Posterior cingulate gyrus (tissue), 11 donors: ENCODE results near the gene FUBP3.

Experiments
- DNase-seq, 10 donors: peaks; one replicate each; pipeline versions ENCODE4 v3.0.0 to v3.0.0-alpha.2; 2020 to 2021; ENCODE audit warnings: mixed read lengths in 3 of 10
- intact Hi-C: fragments of 100-400 bp; cut with DNase I; formaldehyde crosslinking; loops from one replicate; pipeline ENCODE4 v1.15.1; 2023

Gene FUBP3

DNA sequence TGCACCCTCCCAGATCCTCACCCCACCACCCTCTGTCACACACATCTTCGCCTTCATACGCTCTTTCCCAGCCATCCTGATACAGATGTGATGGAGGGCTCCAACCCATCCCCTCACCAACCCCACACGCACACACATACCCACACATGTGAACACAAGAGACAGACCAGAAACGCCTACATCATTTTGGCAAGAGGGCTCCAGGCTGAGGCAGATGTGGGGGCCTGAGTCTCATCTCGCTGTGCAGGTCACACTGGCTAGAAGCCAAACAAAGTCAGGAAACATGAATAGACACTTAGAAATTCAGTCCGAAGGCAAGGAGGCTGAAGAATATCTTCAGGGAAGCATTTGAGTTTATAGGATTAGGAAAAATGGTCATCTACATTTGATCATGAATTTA lies 91.3 kb downstream of the FUBP3 start:
- no peak for DNase-seq
- intact Hi-C loops, result no loop called here

DNA sequence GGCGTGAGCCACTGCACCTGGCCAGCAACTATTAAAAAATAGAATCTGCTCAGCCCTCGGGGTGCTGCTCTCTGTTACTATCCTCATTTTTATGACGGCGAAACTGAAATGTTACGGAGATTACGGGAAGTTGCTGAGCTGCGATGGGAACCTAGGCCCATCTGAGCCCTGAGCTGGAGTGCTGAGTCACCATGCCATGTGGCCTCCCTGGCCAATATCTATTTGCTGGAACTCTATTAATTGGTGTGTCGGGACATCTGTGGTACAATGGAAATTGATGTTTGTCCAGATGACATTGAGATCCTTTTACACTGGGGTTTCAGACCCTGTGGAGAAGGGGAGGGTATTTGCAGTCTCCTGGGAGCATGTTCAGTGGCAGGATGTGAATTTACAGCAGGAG lies 93.1 kb downstream of the FUBP3 start:
- intact Hi-C loops, result no loop called here
- no peak for DNase-seq

DNA sequence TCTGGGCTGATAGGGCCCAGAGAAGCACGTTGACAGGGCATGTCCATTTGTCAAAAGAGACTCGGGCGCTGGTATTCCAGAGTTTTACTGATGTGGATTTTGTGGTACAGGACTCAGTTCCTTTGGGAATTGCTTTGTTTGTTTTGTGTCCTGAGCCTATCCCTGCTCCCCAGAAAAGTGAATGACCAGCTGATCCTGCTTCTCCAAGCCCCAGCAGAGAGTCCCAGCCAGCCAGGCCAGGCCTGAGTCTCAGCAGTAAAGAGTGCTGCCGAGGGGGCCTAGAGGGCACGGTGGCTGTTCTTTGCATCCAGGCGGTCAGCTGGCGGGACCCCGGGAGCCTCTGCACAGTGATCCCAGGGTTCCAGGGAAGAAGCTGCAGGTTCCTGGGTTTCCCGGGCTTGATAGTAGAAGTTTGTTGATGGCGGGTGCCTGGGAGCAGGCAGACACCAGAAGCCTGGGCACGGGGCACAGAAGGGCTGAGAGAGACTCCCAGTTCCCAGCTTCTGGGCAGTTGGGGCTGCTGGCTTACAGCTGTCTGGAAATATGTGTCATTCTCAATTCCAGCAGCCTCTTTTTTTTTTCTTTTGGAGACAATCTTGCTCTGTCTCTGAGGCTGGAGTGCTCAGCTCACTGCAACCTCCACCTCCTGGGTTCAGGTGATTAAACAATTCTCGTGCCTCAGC lies 93.7 kb downstream of the FUBP3 start:
- intact Hi-C loops, result no loop called here
- DNase-seq, result no peak

DNA sequence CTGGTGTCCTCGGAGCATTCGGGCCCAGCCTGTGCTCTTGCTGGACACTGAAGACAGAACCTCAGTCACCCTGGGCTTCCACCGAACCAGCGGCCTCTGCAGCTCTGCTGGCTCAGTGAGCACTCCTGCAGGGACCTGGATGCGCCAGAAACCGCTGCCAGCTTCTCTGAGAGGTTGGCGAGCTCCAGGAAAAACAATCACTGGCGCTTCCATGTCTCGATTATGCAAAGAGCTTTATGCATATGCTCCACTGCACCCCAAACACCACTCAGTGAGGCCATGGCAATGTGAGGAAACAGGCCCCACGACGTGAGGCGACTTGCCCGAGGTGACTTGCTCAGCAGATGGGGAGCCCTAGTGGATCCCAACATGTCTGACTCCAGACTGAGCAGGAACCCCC lies 96.0 kb downstream of the FUBP3 start:
- intact Hi-C loops, result no loop called here
- no peak for DNase-seq

DNA sequence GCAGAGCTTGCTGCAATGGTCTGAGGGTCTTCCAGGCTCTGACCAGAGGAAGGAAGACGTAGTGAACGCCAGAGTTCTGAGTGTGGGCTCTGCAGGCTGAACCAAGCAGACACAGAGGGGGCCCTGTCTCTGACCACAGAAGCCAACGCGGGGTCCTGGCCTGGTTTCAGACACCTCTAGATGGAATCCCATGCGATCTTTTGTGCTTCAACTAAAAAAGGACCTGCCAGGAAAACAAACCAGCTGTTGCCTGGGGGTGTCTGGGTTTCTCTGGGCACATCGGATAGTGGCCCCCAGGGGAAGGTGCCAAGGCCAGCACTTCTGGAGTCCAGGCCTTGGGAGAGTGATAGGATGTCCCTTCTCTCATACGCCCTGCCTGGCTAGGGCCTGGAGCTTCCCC lies 97.9 kb downstream of the FUBP3 start:
- DNase-seq, result no peak
- intact Hi-C loops, result no loop called here

DNA sequence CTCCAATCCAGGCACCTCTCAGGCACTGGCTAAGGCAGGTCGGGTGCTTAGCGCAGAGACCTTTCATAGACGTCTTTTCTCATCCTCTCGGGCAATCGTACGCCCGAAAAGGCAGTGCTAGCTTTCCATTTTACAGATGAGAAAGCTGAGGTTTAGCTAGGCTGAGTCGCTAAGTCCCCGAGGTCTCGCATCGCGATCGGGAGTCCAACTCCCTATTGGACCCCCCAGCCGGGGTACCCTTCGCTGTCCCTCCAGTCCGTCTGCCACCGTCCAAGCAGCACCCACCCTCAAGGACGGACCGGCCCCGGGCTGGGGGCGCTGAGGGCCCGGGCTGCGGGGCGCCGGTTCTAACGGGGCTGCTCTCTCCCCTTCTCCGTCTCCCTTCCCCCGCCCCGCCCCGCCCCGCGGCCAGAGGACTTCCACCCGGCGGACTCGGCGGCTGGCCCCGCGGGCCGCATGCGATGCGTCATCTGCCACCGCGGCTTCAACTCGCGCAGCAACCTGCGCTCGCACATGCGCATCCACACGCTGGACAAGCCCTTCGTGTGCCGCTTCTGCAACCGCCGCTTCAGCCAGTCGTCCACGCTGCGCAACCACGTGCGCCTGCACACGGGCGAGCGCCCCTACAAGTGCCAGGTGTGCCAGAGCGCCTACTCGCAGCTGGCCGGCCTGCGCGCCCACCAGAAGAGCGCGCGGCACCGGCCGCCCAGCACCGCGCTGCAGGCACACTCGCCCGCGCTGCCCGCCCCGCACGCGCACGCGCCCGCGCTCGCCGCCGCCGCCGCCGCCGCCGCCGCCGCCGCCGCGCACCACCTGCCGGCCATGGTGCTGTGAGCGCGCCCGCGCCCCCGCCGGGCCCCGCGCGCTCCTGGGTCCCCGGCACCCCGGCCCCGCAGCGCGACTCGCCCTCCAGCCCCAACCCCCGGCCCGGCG lies 101.7 kb downstream of the FUBP3 start:
- peak; percentile 37 to 96 (median 77) for DNase-seq
- intact Hi-C loops, result loop anchor here (10.0 kb wide), 1 partner anchor 96 kb away; no protein-coding TSS in a partner anchor

DNA sequence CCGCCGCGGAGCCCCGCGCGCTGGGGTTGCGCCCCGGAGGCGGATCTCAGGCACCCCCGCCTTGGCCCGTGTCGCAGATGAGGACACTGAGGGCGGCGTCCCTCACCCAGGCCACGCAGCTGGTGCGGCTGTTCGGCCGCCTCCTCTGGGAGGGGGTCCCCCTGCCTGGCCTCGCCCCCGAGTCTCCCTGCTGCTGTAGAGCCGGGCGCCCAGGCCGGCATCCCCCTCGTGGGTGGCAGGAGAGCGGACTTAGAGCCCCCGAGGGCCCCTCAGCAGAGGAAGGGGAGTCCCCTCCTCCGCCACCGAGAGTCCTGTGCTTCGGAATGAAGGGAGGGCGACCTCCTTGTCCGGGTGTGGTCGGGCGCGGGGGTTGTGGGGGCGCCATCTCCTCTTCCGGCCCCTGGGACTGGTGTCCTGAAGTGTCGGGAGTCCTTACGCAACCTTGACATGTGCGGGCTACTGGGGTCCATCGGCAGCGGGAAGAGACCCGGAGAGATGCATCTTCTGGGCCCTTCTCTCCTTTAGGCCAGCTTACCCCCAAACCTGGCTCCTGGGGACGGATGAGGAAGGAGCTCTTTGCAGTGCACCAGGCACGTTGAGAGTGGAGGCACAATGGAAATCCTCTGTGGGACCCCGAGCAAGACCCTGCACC lies 102.5 kb downstream of the FUBP3 start:
- DNase-seq, result peak in 3 of 10 donors; percentile 27 to 87 (median 74)
- intact Hi-C loops, result loop anchor here (1.0 to 10.0 kb wide), 2 partner anchors 97 to 221 kb away; no protein-coding TSS in a partner anchor

DNA sequence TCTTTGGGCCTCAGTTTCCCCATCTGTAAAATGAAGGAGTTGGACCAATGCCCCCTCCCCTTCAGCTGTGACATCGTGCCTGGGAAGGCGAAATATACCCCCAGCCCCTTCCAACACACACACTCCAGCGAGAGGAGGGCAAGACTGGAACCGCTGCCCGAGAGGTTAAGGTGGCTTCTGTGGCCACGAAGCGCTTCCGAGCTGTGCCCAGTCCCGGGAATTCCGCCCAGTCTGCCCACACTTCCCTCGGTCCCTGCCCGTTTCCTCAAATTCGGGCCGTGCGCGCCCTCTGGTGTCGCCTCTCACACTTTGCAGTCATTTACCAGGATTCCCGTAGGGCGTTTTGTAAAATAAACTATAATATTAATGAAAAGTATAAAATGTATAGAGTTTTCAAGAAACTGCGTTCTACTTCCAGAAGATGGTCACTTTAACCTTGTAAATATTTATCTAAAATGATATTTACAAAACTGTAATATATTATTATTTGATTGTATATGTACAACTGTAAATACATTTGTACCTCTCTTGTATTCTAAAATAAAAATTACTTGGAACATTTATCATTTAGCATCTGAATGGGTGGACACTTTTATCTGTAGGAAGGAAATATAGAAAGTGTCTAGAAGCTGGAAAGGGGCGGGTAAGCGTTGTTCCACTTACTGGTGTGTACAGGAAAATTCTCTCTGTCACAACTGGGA lies 103.2 kb downstream of the FUBP3 start:
- peak; percentile 78 to 97 (median 86) for DNase-seq
- intact Hi-C loops, result loop anchor here (1.0 to 10.0 kb wide), 2 partner anchors 98 to 221 kb away; no protein-coding TSS in a partner anchor

DNA sequence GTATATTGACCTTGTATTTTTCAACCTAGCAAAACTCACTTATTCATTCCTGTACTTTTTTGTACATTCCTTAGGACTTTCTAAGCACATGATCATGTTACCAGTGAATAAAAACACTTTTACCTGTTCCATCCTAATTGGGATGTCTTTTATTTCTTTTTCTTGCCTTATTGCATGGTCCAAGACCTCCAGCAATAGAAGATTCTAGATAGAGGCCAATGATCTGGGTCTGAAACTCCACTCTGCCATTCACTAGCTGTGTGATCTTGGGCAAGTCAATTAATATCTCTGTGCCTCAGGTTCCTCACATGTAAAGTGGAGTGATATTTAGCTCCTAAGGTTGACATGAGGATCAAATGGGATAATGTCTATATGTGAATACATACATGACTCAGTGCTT lies 105.7 kb downstream of the FUBP3 start:
- intact Hi-C loops, result loop anchor here (10.0 kb wide), 1 partner anchor 100 kb away; no protein-coding TSS in a partner anchor
- DNase-seq, result no peak

DNA sequence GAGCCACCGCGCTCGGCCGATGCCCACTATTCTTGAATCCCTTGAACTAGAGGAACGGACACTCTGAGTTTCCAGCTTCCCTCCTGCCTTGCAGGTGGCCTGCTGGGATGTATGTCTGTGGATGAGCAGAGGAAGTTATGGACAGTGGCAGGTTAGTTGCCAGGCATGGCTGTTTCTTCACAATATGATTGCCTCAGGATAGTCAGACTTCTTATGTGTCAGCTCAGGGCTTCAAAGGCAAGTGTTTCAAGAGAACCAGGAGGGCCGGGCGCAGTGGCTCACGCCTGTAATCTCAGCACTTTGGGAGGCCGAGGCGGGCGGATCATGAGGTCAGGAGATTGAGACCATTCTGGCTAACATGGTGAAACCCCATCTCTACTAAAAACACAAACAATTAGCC lies 106.6 kb downstream of the FUBP3 start:
- intact Hi-C loops, result loop anchor here (10.0 kb wide), 1 partner anchor 101 kb away; no protein-coding TSS in a partner anchor

DNA sequence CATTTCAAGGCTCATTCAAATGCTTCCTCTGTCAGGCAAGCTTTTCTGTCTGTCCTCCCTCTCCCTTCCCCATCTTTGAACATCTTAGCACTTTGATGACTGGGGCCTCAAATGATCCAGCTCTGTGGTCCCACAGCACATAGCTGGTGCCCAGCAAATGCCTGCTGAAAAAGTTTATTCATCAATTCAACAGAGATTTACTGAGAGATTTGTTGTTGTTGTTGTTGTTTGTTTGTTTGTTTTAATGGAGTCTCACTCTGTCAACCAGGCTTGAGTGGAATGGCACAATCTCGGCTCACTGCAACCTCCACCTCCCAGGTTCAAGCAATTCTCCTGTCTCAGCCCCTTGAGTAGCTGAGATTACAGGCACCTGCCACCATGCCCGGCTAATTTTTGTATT lies 108.2 kb downstream of the FUBP3 start:
- peak in 1 of 10 donors; percentile 4 for DNase-seq
- intact Hi-C loops, result loop anchor here (10.0 kb wide), 1 partner anchor 103 kb away; no protein-coding TSS in a partner anchor

More for the DNA sequence above, 106.6 kb downstream of the FUBP3 start:
- peak in 1 of 10 donors; percentile 33 for DNase-seq
